Measurements from ENCODE around the gene ENOPH1. TPM values are rescaled to one million over a fixed set of nuclear protein-coding genes. Genes with fewer than 3 reads are reported as not detected.

Gene ENOPH1
- total and polyA plus RNA-seq, 9 of the 15 experiments (the other 6 are each of a cell fraction or from before 2014, with no cell fraction given): 29.8 to 71.4 (median 48.9) TPM

DNA sequence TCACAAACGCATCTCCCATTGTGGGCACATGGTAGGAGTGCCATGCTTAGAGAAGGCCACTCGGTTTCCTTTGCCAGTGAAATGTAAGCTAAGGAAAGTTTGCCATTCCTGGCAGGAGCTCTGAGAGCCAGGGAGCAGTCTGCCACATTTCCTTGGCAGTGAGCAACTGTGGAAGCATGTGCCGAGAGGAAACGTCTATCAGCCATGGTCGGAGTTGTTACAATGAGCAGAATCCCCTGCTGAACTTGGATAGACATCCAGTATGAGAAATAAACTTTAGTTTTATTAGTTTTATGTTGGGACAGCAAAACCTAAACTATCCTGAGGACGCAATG lies 51.1 kb downstream of the ENOPH1 start:
- H3K79me2 ChIP-seq (ENCODE audit: control insufficient read depth, insufficient read depth, low read length): no peaks in the 10 kb centered on the region
- TF ChIP-seq ZFPM2 (CRISPR knock-in tag; IDR thresholded peaks at IDR 0.05) (no peak), KLF16 (IDR thresholded peaks at IDR 0.05) (no peak), CBFB (CRISPR knock-in tag; IDR thresholded peaks at IDR 0.05) (no peak), TCF7 (IDR thresholded peaks at IDR 0.05; ENCODE audit: borderline replicate concordance) (no peak), ARID1B (IDR thresholded peaks at IDR 0.05) (no peak), RFX7 (CRISPR knock-in tag; IDR thresholded peaks at IDR 0.05) (no peak), DPF2 (IDR thresholded peaks at IDR 0.05) (no peak), ZNF140 (CRISPR knock-in tag; IDR thresholded peaks at IDR 0.05) (no peak), ZNF79 (CRISPR knock-in tag; IDR thresholded peaks at IDR 0.05; ENCODE audit: low read depth) (no peak), ERF (CRISPR knock-in tag; IDR thresholded peaks at IDR 0.05) (no peak)
- TF ChIP-seq, protein P1, sequence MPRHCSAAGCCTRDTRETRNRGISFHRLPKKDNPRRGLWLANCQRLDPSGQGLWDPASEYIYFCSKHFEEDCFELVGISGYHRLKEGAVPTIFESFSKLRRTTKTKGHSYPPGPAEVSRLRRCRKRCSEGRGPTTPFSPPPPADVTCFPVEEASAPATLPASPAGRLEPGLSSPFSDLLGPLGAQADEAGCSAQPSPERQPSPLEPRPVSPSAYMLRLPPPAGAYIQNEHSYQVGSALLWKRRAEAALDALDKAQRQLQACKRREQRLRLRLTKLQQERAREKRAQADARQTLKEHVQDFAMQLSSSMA (CRISPR knock-in tag; IDR thresholded peaks at IDR 0.05): no peak
- TF ChIP-seq, protein P2, sequence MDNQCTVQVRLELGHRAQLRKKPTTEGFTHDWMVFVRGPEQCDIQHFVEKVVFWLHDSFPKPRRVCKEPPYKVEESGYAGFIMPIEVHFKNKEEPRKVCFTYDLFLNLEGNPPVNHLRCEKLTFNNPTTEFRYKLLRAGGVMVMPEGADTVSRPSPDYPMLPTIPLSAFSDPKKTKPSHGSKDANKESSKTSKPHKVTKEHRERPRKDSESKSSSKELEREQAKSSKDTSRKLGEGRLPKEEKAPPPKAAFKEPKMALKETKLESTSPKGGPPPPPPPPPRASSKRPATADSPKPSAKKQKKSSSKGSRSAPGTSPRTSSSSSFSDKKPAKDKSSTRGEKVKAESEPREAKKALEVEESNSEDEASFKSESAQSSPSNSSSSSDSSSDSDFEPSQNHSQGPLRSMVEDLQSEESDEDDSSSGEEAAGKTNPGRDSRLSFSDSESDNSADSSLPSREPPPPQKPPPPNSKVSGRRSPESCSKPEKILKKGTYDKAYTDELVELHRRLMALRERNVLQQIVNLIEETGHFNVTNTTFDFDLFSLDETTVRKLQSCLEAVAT (IDR thresholded peaks at IDR 0.05): no peak
- TF ChIP-seq, protein P3, sequence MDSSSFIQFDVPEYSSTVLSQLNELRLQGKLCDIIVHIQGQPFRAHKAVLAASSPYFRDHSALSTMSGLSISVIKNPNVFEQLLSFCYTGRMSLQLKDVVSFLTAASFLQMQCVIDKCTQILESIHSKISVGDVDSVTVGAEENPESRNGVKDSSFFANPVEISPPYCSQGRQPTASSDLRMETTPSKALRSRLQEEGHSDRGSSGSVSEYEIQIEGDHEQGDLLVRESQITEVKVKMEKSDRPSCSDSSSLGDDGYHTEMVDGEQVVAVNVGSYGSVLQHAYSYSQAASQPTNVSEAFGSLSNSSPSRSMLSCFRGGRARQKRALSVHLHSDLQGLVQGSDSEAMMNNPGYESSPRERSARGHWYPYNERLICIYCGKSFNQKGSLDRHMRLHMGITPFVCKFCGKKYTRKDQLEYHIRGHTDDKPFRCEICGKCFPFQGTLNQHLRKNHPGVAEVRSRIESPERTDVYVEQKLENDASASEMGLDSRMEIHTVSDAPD (CRISPR knock-in tag; IDR thresholded peaks at IDR 0.05): no peak
- TF ChIP-seq, protein P4, sequence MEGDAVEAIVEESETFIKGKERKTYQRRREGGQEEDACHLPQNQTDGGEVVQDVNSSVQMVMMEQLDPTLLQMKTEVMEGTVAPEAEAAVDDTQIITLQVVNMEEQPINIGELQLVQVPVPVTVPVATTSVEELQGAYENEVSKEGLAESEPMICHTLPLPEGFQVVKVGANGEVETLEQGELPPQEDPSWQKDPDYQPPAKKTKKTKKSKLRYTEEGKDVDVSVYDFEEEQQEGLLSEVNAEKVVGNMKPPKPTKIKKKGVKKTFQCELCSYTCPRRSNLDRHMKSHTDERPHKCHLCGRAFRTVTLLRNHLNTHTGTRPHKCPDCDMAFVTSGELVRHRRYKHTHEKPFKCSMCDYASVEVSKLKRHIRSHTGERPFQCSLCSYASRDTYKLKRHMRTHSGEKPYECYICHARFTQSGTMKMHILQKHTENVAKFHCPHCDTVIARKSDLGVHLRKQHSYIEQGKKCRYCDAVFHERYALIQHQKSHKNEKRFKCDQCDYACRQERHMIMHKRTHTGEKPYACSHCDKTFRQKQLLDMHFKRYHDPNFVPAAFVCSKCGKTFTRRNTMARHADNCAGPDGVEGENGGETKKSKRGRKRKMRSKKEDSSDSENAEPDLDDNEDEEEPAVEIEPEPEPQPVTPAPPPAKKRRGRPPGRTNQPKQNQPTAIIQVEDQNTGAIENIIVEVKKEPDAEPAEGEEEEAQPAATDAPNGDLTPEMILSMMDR (IDR thresholded peaks at IDR 0.05 in 2 of 3, conservative IDR thresholded peaks at IDR 0.05 in 1 of 3; ENCODE audit: insufficient read depth in 2 of 3, low read depth in 1 of 3, low read length in 3 of 3): no peak
- DNase-seq (ENCODE audit: extremely low read depth in 1 of 4, low spot score in 3 of 4) (no peak), FAIRE-seq (no peak), ATAC-seq (no peak)
- H3K9me1 ChIP-seq (ENCODE audit: control insufficient read depth, insufficient read depth, low read length): no peaks in the 10 kb centered on the region
- no peak overlapping the region for H2AFZ ChIP-seq (ENCODE audit: low read depth, low read length)
- H3K4me1 ChIP-seq (replicated peaks in 1 of 2; ENCODE audit: control insufficient read depth in 2 of 2, insufficient read depth in 2 of 2, low read length in 2 of 2): no peaks in the 10 kb centered on the region; a peak in 1 of 5 replicates
- intact Hi-C loops (cut with micrococcal nuclease): no loop called here
- no peak overlapping the region for H3K9ac ChIP-seq (ENCODE audit: insufficient read depth in 1 of 2, low read depth in 2 of 2, low read length in 2 of 2)
- BruUV-seq (replicated peaks): no TSS peak
- ChIA-PET POLR2A (no interaction called here), CTCF (ENCODE audit: low intra/inter-chr PET ratio) (no interaction called here)
- H3K9me3 ChIP-seq (replicated peaks; ENCODE audit: control insufficient read depth, insufficient read depth, low read depth, low read length): no peaks in the 10 kb centered on the region
- no peaks in the 10 kb centered on the region for H4K20me1 ChIP-seq (replicated peaks; ENCODE audit: control insufficient read depth, insufficient read depth, low read length)
- H3K4me2 ChIP-seq (ENCODE audit: insufficient read depth, low read length): no peak overlapping the region
- in situ Hi-C loops (cut with MboI): no loop called here
- H3K36me3 ChIP-seq (ENCODE audit: control insufficient read depth, insufficient read depth, low read length): no peaks in the 10 kb centered on the region
- peaks cover 29 to 49% of the 10 kb centered on the region in 2 experiments for H3K27me3 ChIP-seq (ENCODE audit: control insufficient read depth in 2 of 2, insufficient read depth in 2 of 2, low read length in 2 of 2)
- 2% methylated on average over 6 of the region's 6 CpGs for WGBS (ENCODE audit: insufficient coverage, low coverage, missing lambda C conversion rate)
- no peak overlapping the region for H3K27ac ChIP-seq (ENCODE audit: extremely low read depth, low read depth, low read length)
- no peak overlapping the region for H3K4me3 ChIP-seq
